NCI-H82 treated with DMSO at 0.1 percent for 48 hours (cell line): ENCODE measurements around the gene NEB.
"Not testable (repeated sequence)": the region's sequence is repeated elsewhere in the genome, so short reads cannot be mapped to it uniquely, and the experiment has no call there.

ENCODE experiments used
- DNase-seq: peaks from one replicate; lab custom pipeline; 2025; ENCODE audit not compliant: unreplicated experiment; lab: John Stamatoyannopoulos, UW

The NEB gene

DNA sequence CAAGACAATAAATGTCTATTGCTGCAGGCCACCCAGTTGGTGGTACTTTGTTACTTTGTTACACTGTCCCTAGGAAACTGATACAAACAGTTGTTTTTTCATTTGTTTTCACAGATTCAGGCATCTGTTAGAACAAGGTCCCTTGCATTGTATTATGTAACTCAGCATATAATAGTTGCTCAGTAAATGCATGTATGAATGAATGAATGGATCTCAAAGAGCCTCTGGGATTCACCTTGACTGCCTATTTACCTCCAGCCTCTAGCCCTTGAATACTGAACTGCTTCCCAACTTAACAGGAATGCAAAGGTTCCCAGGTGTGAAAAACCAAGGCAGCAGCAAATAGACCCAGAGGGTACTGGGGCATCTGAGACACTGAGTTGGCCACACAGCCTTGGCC lies 27.4 kb upstream of the NEB start:
- no peak for DNase-seq

DNA sequence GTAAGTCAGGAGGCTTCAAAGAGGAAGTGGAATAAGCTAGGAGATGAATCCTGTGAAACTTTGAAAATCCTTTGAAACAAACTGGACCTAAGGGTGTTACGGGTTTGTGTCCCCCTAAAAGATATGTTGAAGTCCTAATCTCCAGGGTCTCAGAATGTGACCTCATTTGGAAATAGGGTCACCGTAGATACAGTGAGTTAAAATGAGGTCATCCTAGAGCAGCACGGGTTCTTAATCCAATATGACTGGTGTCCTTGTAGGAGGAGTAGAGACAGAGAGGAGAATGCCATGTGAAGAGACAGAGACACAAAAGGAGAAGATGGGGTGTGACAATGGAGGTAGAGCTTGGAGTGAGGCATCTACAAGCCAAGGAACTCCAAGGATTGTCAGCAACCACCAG lies 26.9 kb upstream of the NEB start:
- no peak for DNase-seq

DNA sequence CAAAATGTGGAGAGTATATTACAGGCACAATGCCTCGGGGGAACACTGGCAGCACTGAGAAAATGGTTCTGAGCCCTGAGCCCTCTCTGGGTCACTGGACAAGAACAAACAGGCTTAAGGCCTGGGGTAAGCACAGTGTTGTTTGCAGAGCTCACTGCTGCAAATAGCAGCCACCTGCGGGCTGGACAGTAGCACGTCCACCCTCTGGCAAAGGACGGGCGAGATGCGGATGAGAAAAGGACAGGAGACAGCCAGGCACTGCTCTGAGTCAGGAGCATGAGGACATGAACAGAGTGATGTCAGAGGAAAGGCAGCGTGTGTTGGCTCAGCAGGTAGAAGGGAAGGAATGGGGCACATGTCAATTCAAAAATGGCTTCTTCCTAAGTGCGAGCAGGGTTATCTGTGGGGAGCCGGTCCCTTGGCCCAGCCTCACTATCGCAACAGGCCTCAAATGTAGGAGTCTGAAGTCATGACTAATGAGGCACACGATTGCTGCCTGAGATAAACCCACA lies 25.9 kb upstream of the NEB start:
- no peak for DNase-seq

DNA sequence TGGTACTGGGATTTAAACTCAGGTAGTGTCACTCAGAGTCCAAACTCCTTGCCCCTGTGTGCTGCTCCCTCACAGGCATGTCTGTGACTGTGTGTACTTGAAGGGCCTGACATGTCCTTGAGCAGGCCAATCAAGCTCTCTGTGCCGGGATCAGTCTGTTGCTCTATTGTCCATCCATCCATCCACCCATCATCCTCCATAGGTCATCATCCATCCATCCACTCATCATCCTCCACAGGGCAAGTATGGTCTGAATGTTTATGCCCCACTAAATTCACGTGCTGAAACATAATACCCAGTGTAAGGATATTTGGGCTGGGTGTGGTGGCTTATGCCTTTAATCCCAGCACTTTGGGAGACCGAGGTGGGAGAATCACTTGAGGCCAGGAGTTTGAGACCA lies 24.5 kb upstream of the NEB start:
- no peak for DNase-seq

DNA sequence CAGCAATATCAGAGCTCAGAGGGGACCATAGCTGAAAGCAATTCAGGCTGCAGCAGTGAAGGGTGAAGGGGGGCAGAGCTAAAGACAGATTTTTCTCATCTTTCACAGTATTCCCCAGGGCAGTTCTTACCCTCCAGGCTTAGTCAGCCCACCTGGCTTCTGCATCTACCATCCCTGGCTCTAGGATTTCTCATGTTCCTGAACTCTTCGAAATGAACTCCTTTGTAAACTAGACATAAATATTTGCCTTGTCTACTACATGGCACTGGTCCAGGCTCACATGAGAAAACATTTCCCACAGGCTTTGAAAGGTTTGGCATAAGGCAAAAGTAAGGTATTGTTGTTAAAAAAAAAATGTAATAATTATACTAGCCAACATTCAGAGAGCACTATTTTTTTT lies 23.6 kb upstream of the NEB start:
- peak; percentile 24 for DNase-seq

DNA sequence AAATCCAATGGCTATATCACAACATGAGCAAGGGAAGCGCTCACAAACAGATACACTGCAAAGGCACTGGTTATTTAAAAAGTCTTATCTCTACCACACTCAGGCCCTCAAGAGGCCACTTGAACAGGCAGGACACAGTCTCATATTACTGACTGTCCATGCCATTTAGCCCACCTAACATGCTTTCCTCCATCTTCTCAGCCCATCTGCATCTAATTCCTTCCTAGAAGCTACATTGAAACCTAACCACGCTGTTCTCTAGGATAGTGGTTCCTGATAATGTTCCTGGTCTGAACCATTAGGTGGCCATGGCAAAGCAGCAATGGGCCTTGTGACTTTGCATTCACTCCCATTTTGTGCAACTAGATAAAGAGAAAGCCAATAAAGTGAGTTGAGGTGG lies 22.5 kb upstream of the NEB start:
- DNase-seq = no peak

DNA sequence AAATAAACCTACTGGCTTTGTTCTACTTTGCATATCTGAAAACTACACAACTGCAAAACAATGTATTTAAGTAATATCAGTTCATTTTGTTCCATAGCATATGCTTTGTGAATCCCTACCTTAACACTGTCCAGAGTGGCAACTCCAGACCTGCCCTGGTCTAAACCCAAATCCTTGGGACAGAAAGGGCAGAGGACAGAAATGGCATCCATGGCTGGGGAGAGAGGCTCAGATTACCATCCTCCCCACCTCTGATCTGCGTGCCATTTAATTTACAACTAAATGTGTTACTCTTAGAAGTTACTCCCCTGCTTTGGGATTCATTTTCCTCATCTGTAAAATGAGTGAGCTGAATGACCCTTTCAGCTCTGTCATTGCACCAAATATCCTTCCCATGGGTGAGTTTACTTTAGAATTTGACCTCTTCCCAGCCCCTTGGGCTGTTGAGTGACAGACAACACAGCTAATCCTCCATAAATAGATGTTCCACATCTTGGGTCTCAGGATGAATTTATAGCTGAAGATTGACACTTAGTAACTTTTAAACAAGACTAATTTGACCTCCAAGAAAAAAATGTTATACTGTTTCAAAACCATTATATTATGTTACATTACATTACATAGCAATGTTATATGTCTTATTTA lies 20.1 kb upstream of the NEB start:
- DNase-seq = no peak

DNA sequence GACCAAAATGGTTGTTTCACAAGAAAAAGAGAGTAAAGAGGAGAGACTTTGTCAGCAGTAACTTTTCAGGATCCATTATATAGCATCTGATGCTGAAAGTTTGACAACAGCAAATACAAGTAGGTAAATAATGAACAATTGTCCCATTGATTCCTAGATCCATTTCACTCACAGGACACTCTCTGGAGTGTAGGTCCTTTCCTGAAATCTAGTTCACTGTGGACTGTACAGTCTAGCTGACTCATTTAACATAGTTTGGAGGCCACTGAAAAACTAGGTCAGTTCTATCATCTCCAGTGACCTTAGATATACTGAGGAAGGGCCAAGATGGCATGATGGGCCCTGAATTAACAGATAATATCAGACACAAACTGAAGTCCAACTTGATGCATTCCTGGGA lies 19.3 kb upstream of the NEB start:
- DNase-seq = no peak

DNA sequence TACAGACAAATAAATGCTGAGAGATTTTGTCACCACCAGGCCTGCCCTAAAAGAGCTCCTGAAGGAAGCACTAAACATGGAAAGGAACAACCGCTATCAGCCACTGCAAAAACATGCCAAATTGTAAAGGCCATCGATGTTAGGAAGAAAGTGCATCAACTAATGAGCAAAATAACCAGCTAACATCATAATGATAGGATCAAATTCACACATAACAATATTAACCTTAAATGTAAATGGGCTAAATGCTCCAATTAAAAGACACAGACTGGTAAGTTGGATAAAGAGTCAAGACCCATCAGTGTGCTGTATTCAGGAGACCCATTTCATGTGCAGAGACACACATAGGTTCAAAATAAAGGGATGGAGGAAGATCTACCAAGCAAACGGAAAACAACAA lies 11.0 kb upstream of the NEB start:
- DNase-seq = not testable (repeated sequence)

DNA sequence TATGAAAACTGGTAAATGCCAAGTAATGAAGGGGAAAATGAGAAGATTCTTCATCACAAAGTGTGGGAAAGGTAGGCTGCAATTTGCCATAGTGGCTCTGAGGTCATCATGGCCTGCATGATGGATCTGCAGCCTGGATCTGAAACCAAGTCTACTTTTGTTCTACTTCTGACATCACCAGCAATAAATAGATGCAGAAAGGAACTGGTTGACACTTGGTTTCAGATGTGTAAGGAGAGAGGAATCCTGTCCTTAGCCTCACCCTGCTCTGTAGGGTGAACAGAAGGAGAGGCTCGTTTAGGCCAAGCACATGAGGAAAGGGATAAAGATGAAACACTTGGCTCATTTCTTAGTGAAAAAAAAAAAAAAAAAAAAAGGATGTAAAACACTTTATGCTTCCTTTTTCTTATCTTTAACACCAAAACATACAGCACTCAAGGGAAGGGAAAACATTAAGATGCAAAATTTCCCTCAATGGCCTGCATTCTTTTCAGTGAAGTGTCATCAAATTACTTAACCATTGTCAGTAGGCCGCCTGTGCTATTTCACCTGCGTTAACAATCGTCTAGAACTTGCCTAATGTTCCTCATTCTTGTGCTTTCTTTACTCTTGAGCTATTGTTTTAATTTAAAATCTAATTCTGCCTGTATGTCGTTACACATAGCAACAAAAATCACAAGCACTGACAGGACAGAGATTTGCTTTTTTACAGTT lies 3.9 kb downstream of the NEB start:
- no peak for DNase-seq

DNA sequence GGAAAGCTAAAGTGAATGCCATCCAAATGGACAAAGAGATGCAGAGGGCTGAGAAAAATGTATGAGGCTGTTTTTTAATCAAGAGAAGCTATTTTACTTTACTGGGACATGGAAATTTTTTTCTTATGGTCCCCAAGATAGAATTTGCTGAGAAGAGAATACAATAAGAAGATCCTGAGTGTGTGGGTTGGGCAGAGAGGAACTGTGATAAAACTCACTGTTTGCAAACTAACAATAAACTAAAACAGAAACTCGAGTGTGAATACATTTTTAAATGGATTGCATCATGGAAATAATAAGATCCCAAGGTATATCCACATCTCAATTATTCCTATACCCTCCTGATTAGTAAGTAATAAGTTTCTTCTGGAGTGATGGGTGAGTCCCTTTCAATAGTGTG lies 4.4 kb downstream of the NEB start:
- DNase-seq = no peak

DNA sequence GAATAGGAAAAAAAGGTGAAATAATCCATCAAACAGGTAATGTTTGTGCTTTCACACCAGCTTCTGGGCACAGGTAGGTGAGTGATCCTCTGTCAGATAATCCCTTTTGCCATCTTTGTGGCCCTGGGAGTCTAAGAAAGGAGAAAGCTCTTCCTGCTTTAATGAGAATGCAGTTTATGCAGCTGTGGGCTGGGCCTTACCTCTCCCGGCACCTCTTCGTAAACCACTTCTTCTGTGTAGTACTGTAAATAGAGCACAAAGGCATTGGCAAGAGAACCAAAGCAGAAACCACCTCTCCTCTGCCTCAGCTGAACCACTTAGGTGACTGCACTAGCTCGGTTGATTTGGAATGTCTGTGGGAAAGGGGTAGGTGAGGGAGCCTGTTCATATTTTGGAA lies 4.9 kb downstream of the NEB start:
- no peak for DNase-seq

DNA sequence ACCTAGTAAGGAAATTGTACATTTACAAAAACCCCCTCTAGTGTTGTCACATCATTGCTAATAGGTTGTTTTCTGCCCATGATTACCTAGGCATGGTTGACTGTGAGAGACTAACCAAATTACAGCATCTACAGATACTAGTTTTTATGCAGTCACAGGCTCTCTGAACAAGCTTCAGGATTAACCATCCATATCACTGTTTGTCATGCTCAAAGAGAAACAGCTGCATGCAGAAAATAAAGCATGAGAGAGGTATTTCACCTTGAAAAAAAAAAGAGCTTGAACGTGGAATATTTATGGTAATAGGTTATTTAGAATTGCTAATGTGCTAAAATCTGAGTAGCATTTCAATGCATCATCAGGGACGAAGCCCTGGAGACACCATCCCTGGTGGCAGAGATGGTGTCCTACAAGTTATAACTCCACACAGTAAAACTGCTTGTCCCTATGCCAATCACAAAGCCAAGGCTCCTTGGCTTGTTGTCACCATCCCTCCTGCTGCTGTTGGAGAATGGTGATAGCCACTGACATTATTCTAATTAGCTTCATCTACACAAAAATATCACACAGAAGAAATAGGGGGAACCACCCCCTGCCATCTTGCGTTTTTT lies 5.4 kb downstream of the NEB start:
- DNase-seq = no peak

DNA sequence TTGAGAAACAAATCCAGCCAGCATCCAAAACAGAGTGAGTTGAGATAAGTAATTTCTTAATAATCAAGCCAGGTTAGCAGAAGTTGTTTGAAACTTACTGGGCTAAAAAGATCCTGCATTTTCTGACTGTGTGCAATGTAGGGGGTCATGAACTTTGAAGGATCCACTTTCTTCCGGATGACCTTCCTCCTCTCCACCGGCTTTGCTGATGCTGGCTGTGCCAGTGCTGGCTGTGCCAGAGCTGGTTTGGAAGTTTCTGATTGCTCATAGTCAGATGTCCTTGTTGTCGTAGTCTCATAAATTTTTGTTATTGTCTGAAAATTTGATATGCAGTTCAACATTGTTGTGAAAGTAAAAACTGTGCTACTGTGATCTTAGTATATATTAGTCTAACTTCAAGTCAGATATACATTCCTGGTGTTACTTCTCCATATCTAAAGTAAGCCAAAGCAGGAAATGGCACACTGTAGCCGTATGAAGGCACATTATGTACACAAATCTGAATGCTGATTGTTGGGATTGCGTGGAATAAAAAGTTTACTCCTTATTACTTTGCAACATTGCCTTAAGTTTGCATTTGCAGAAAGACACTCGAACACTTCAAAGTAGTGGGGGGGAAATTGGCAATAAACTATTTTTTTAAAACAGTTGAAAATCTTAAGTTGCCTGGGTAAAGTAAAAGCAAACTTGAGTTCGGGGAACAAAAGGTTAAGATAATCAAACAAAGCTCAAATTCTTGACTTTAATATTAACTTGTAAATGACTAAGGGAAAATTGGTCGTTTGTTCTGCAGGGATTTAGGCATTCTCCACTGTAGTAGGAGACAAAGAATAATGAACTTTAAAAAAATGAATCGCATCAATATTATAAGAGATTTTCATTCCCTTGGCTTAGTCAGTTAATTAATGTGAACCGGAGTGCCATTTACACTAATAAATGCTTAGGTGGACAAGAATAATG lies 6.4 kb downstream of the NEB start:
- DNase-seq = no peak

DNA sequence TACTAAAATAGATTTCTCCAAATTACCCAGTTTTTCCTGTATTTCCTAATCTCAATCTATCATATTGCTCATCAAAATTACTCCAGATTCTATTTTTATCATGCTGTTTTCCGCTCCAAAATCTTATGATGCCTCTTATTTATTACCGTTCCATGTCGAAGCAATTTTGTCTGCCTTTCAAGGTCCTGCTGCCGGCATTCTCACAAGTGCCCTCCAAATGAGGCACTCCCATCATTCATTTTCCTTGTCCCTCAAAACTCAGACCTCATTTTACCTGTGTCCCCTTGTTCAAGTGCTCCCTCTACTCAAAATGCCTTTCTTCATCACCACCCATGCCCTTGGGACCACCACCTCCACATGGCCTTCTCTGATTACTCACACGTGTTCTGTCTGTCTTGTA lies 13.1 kb downstream of the NEB start:
- no peak for DNase-seq

DNA sequence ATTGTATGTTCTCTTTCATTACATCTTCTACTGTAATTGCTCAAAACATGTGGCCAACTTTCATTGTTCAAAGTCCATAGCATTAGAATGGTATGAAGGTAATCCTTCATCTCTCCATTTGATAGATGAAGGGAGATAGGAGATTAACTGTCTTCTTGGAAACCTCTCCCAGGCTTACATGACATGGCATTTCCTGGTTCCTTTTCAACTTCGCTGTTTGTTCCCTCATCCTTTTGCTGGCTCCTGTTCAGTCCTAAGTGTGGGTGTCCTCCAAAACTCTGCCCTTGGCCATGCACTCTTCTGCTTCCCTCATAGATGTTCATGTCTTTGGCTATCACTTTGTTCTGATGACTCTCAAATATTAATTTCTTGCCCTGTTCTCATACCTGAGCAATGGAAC lies 13.8 kb downstream of the NEB start:
- no peak for DNase-seq

DNA sequence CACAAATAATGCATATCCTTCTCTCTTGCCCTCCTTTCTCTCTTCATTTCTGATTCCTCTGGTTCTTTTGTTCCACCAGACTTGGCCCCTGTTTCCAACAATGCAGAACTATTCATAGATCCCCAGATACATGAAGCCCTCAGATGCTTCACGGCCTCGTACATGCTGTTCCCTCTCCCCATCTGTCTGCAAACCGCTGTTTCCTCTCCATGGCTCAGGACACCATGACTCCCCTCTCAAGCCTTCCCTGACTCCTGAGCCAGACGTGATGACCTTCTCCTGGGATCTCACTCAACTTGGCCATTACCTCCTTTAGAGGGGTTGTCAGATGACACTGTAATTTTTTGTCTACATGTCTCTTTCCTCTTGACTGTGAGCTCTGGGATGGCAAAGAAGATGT lies 15.5 kb downstream of the NEB start:
- DNase-seq = no peak

DNA sequence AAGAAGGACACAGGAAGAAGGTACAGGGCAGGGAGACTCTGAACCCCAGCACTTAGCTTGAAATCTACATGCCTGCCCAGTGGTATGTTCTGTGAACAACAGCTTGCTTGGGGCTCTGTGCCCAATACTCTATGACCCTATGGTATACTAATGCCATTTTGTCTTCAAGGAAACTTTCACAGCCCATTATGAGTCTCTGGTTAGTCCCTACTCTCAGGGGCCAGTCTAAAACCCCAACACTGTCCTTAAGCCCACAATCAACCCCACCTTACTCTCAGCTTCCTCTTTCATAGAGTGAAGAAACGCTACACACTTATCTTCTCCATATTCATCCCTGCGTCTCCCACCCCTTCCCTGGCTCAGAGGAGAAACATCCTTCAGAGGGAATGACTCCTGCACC lies 16.0 kb downstream of the NEB start:
- no peak for DNase-seq

DNA sequence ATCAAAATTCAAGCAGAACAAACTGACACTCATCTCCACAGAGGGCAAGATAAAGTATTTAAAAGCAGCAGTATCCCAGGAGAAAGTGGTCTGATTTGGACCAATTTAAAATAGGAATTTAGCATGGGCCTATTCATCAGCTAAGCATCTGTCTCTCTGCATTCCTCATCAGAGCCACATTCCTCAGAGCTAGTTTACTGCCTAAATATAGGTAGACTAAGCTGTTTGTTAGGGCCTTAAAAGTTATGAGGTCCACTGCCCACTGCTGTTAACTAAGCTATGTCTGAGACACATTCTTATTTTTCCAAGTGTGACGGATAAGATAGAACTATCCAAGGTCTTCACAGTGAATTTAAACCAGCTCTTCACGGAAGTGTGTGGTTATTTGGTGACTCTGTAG lies 17.6 kb downstream of the NEB start:
- DNase-seq = no peak

DNA sequence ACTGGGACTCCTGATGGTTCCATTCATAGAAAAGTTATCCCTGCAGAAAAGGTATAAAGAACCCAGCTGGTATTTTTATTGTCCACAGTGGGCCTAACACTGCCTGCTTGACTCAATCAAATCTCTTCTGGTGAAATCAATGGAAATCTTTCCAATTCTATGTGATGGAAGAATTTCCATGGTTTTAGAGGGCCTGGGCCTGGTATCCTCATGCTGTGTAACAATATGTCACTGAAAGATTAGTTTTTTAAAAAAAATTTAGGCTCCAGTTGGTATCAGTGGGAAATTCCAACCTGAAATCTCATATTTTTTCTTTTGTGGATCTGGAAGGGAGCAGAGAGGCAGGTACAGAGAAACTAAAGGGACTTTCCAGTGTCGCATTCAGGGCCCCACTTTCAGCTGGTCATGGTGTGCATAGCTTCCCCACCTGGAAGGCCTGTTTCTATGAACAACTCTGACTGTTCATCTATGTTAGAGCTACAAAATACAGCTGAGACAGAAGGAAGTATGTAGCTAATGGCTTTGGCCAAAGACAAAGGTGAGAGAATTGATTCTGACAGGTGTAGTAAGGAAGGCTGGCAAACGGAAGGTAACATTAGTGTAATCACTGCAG lies 20.9 kb downstream of the NEB start:
- no peak for DNase-seq

DNA sequence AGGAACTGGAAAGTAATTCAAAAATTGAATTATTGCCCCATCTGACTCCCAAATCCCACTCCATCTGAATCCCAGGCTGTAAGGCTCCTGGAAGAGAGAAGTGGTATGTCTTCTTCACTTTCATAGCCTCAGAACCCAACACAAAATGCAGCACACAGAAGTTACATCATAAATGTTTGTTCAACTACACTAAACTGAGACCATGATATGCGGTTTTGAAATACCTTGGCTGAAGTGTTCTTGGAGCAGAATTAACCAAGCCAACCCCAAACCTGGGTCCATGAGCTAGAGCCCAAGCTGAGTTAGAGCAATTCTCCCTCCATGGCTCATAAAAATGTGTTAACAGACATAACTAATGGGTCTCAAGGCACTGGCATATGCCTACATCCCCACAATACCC lies 23.3 kb downstream of the NEB start:
- DNase-seq = no peak
